Effector CD4-positive, alpha-beta T cell (primary cell): ENCODE results near the gene HAPLN2.
"Not testable (repeated sequence)": the region's sequence is repeated elsewhere in the genome, so short reads cannot be mapped to it uniquely, and the experiment has no call there.

Source experiments
- DNase-seq: peaks from one replicate; pipeline ENCODE4 v3.0.0-alpha.2; 2020

HAPLN2 gene

GRCh38 chr1:156592158-156592909, 26.9 kb upstream of the HAPLN2 start:
- DNase-seq, result no peak

DNA sequence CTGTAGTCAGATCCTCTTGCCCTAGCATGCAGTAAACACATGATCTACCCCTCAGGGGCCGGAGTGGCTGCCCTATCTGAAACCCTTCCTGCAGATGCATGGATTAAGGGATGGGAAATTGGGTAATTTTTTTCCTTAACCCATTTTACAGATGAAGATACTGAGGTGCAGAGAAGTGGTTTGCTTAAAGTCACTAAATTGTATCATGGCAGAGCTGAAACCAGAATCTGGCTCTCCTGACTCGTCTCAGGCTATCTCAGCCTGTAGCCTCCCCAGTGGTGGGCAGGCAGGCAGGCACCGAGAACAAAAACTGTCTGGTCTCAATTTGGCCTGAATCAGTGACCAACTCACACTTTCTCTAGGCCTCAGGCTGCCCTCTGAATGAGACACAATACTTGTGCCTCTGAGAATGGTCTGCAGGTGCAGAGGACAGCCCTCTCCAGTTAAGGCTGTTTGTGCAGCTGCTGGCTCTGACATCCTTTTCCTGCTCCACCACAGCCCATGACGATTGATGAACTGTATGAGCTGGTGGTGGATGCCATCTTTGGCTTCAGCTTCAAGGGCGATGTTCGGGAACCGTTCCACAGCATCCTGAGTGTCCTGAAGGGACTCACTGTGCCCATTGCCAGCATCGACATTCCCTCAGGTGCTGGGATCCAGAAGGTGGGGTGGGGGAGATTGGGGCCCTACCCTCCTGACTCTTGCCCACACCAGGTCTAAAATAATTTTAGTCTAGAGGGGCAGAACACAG, 26.1 kb upstream of the HAPLN2 start:
- no peak for DNase-seq

- DNase-seq, result no peak
These were observed 25.6 kb upstream of the HAPLN2 start for GRCh38 chr1:156593661-156593989.

DNA sequence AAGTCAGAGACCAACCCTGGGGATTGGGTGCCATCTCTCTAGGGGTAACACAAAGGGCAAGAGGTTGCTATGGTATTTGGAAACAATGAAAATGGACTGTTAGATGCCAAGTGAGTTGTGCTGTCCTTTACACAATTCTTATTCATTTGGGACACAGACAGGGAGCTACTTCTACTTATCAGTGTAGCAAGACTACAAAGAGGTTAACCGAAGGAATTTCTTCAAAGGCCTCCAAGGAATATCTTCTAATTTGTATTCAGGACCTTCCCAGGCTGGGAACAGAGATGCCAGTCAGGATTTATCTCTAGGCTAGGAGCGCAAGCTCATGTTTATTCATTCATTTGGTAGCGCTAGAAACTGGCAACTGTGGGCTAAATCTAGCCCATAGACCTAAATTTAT, 25.0 kb upstream of the HAPLN2 start:
- no peak for DNase-seq

- no peak for DNase-seq
These were observed 24.2 kb upstream of the HAPLN2 start for GRCh38 chr1:156595016-156595415.

DNA sequence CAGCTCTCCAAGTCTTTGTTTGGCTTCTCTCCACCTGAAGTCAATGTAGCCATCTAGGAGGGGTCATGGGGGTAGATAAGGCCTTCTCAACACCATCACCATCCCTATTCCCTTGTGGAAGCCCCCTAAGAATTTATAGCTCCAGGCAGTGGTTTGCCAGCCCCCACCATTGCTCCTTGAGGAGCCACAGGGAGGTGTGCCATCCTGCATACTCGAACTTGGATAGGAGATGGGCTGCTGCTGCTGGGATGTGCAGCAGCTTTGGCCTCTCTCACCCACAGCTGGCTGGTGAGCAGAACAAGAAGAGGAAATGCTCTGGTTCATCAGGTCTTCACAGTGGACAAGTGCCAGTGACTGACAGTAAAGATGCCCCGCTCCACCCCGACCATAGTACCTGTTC, 22.8 kb upstream of the HAPLN2 start:
- no peak for DNase-seq

- DNase-seq, result no peak
These were observed 21.1 kb upstream of the HAPLN2 start for GRCh38 chr1:156598125-156598524.

DNA sequence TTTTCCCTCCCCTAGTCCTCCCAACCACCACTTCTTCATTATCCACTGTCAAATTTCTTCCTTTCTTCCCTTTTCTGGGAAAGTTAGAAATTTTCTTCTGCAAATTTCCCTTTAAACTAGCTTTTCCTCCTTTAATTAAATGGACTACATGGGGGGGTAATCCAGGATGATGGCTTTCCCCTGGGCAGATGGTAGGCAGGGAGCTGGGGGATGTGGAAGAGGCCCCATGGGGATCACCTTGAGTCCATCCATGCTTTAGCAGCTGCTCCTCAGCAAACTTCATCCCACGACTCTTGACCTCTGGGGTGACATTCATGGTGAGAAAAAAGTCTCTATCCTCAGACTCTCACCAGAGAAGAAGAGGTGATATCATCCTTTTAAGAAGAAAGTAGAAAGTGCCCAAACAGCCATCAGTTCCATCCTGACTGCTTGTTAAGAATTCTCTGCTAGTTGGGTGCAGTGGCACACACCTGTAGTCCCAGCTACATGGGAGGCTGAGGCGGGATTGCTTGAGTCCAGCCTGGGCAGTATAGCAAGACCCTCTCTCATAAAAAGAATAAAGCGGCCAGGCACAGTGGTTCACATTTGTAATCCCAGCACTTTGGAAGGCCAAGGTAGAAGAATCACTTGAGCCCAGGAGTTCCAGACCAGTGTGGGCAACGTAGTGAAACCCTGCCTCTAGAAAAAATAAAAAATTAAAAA, 20.3 kb upstream of the HAPLN2 start:
- no peak for DNase-seq

GRCh38 chr1:156599811-156600210, 19.4 kb upstream of the HAPLN2 start:
- DNase-seq, result no peak

DNA sequence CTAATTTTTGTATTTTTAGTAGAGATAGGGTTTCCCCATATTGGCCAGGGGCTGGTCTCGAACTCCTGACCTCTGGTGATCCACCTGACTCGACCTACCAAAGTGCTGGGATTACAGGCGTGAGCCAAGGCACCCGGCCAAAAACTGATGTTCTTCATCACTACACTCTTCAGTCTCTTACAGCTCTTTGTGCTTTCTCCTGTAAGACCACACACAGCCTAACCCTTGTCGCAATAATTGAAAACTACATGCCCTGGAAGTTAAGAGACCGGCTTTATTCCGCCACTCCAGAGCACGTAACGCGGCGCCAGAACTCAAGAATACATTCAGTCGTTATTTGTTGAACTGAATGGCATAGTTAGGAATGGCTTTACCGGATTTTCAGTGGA, 18.5 kb upstream of the HAPLN2 start:
- DNase-seq, result no peak

- peak; percentile 68 for DNase-seq
These were observed 17.9 kb upstream of the HAPLN2 start, which contains the start of gene GPATCH4 for GRCh38 chr1:156601122-156601830. Gene GPATCH4, minus strand, starts transcription at chr1:156601479.

GRCh38 chr1:156601892-156602291, 17.3 kb upstream of the HAPLN2 start:
- DNase-seq, result no peak

DNA sequence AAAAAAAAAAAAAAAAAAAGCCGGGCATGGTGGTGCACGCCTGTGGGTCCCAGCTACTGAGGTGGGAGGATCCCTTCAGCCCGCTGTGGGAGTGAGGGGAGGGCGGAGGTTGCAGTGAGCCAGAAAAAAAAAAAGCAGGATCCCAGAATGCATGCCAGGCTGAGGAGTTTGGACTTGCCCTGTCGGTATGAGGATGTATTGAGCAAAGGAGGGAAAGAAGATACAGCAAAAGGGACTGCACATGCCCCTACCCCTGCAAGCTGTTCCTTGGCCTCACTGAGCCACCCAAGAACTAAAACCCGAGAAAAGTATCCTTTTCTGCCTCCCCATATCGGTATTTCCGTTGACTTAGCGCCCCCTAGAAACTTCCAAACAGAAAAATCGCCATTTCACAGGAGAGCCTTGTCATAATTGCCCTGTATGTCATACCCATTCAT, 16.6 kb upstream of the HAPLN2 start:
- DNase-seq, result no peak

DNA sequence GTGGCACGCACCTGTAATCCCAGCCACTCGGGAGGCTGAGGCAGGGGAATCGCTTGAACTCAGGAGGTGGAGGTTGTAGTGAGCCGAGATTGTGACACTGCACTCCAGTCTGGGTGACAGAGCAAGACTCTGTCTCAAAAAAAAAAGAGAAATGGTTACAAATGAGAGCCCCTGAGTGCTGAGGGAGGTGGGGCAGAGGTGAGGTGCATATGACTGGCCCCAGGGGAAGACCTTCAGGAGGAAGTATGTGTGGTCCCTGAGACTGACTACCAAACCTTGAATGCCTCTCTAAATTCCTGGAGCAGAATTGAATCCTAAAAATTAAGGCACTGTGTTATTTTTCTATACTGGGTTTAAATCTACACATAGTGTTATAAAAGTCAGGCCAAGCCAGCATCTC, 11.9 kb upstream of the HAPLN2 start:
- DNase-seq, result not testable (repeated sequence)

DNA sequence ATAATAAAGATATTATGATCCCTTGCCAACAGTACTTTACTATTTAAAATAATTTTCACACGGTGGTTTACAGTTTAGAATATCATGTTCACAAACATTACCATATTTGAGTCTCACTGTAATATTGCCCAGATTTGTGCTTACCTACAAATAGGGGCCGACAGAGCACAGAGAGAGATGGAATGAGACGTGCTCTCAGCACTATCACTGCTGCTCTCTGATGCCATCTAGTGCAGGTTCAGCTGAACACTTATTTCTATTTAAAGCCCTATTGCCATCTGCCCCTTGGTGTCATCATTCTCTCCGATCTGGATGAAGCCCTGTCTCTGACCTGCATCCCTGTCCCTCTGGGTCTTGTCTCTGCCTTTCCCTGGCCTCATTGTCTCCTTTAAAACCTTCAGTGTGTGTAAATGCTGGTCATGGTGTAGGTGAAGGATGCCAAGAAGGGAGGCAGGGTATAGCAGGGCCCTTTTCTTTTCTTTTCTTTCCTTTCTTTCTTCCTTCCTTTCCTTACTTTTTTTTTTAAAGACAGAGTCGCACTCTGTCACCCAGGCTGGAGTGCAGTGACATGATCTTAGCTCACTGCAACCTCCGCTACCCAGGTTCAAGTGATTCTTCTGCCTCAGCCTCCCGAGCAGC, 11.1 kb upstream of the HAPLN2 start:
- DNase-seq, result peak; percentile 58

DNA sequence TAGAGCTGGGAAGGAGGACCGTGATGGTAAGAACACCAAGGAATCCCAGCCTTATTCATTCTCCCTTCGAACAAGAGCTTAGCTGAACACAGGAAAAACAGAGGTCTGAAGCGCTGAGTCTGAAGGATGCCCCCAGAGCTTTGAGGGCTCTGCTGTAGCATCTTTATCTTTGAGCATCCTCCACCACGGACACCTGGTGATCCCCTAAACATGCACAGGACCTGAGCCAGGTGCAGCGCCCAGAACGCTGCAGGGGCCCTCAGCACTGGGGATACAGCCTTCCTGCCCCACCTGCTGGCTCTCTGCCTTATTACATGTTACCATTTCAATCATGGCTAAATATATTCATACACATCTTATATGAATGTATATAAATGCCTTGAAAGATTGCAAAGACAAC, 10.2 kb upstream of the HAPLN2 start:
- peak; percentile 54 for DNase-seq

GRCh38 chr1:156610072-156610471, 9.1 kb upstream of the HAPLN2 start:
- DNase-seq, result not testable (repeated sequence)

- no peak for DNase-seq
These were observed 6.5 kb upstream of the HAPLN2 start for GRCh38 chr1:156612666-156613065.

- no peak for DNase-seq
These were observed 3.3 kb upstream of the HAPLN2 start for GRCh38 chr1:156615946-156616345.

DNA sequence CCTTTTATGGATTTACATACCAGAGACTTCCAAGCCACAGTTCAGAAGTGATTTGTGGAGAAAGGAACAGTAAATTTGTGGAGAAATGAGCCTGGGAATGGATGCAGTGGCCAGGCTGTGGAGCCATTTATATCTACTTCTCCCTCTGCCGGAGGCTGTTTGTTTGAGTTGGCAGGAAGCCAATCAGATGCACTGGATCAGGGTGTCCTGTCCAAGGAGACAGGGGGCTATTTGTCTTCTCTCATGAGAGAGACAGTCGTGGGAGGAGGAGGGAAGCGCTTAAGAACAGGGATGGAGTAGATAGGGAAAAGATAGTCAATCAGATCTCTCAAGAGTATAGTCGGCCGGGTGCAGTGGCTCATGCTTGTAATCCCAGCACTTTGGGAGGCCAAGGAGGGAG, 2.8 kb upstream of the HAPLN2 start:
- no peak for DNase-seq

DNA sequence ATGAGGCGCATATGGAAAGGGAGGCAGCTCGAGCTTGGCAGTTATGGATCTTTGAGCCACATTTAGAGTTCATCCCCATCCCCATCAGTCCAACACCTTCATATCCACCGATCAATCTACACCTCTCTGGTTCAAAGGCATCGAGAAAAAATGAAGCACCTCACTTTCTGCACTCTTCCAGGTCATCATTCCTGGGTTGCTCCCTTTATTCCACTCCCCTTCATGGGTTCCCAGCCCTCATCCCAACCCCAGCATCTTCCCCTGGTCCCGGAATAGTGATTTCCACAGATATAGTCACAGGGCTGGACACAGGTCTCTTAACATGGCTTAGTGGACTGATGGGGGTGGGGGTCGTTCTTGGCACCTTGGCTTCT, 354 bp downstream of the HAPLN2 start:
- DNase-seq, result no peak

DNA sequence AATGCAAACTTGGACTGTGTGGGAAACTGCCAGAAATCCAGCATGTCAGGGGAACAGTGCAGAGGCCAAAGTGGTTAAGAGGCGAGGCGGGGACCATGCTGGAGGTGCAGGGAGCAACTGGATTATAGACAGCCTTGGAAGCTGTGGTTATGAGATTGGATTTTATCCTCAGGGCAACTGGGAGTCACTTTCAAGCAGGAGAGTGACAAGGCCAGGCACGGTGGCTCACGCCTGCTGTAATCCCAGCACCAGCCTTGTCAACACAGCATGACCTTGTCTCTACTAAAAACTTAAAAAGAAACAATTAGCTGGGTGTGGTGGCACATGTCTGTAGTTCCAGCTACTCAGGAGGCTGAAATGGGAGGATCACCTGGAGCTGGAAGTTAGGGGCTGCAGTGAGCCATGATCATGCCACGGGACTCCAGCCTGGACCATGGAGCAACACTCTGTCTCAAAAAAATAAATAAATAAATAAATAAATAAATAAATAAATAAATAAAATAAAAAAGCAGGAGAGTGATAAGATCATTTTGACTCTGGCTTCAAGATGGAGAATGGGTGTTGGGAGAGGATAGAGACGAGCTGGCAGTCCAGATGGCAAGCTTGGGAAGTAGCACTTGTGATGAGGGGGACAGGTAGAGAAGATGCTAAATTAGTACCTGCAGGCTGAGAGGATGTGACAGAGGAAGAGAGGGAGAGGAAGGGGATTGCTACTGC, 3.5 kb downstream of the HAPLN2 start:
- no peak for DNase-seq
